AG10803 (cell line): ENCODE results near the gene HEPHL1.

Experiments
- DNase-seq: peaks from one replicate; pipeline ENCODE4 v3.0.0; 2010; ENCODE audit warnings: low read depth
- H3K4me3 ChIP-seq: 2 replicates; pipeline ENCODE4 v1.5.1; 2011; ENCODE audit warnings: mild to moderate bottlenecking, low read length, control low read depth
- TF ChIP-seq, protein P1 (sequence below): conservative IDR thresholded peaks from 2 replicates; pipeline ENCODE4 v1.5.1; 2011; ENCODE audit warnings: mild to moderate bottlenecking, low read length, control low read depth, inconsistent platforms

The HEPHL1 gene

DNA sequence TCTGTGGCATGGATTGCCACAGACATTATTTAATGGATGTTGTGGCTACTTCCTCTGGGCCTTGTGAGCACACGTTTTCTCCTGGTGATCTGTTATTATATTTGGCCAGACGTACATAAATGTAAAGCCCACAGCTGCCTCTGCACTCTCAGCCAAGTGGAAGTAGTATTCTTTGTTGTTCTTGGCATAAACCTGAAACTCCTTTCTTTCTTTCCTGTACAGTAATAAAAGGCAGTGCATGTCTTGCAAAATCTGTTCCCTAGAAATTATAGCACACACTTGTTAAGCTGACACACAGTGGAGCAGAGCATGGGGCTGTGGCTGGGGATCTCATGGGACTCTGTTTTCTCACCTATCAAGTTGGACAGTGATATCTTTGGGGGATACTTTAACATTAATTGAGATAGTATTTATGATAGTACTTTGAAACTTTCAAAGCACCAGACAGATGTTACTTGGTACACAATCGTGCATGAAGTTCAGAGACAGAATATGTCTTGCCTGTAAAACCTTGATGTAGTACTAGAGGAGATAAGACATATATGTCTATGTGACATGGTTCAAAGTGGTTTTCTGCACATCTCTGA lies 128.4 kb downstream of the HEPHL1 start:
- DNase-seq: peak; percentile 38
- TF ChIP-seq, protein P1, sequence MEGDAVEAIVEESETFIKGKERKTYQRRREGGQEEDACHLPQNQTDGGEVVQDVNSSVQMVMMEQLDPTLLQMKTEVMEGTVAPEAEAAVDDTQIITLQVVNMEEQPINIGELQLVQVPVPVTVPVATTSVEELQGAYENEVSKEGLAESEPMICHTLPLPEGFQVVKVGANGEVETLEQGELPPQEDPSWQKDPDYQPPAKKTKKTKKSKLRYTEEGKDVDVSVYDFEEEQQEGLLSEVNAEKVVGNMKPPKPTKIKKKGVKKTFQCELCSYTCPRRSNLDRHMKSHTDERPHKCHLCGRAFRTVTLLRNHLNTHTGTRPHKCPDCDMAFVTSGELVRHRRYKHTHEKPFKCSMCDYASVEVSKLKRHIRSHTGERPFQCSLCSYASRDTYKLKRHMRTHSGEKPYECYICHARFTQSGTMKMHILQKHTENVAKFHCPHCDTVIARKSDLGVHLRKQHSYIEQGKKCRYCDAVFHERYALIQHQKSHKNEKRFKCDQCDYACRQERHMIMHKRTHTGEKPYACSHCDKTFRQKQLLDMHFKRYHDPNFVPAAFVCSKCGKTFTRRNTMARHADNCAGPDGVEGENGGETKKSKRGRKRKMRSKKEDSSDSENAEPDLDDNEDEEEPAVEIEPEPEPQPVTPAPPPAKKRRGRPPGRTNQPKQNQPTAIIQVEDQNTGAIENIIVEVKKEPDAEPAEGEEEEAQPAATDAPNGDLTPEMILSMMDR: no peak
- no peak overlapping the region for H3K4me3 ChIP-seq

DNA sequence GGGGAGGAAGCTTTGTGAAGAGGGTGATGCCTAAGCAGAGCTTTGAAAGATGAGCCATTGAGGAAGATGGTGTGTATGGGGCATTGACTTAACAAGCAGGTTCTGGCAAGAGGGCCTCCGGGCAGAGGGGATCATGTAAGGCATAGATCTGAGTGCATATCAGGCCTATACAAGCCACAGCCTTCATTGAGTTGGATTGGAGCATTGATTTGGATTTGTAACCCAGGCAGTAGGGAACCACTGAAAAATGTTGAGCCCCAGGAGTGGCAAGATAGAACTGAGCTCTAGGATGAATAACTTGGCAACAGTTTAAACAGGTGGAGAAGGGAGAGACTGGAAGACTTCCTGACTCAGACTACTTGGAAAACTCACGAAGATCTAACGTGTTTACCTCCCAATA lies 128.9 kb downstream of the HEPHL1 start:
- no peak overlapping the region for H3K4me3 ChIP-seq
- TF ChIP-seq, protein P1: no peak
- DNase-seq: no peak

DNA sequence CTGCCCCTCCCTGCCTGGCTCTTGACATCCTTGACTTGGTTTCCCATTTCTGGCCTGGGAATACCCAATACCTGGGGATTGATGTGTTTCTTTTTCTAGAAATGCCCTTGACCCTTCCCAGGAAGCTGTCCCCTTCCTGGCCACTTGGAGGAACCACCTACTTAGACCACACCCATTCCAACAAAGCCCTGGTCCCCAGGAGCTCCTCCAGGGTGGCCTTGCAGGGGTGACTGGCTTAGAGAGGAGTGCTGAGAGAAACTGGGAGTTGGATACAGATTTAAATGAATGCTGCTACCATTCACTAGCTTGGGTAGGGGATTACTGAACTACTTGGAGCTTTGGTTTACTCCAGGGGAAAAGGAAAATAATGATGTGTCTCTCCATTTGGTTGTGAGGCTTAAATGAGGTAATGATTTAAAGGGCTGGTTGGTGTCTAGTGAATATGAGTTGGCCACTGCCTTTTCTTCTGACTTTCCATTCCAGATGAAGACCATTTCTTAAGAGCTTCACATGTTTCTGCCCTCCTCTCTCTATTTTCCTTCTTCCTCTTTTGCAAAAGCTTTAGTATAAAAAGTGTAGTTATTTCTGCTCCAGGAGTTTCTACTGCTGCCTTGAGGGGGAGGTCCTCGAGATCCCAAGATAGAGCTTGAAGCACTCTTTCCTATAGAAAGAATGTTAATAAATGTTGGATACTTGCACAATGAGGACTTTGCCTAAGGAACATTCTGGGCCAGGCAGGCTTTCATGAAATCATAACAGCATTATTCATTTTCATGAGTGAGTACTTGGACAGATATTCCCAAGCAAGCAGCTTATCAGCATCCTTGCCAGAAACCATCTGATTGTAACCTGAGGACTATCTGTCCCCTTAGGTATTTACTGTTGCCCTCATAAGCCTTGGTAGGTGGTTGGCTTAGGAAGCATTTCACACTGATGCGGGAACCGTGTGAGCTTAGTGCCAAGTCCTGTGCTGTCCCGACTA lies 129.8 kb downstream of the HEPHL1 start:
- no peak for DNase-seq
- no peak overlapping the region for H3K4me3 ChIP-seq
- TF ChIP-seq, protein P1: no peak

DNA sequence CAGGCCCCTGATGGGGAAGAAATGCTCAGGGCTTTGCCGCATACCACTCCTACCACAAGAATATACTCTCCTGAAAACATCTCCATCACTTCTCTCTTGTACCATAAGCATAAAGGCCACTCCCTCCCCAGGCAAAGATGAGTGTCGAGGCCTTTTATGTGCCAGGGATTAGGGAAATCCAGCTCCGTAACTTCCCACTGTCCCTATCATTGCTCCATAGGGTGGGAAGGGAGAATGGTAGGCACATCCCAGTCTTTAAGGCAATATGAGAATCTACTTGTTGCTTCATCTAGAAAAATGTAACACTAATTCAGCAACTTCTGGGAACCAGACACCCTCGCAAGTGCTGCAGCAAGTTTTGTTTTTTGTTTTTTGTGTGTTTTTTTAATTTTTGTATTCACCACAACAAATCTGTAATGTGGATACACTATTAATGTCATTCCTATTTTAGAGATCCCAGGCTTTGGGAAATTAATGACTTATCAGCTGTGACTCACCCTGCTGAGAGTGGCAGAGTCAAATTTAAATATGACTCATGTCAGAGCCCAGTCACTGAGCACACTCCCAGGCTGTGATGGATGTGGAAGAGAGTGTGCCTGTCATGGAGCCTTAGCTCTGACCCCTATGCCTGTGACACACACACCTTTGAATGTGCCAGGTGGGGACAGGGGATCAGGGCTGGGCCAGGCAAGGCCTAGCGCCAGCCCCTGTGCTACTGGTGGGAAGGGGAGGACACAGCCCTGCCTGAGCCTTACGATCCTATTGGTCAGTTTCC lies 130.9 kb downstream of the HEPHL1 start:
- TF ChIP-seq, protein P1: no peak
- H3K4me3 ChIP-seq: no peak overlapping the region
- DNase-seq: peak; percentile 74

DNA sequence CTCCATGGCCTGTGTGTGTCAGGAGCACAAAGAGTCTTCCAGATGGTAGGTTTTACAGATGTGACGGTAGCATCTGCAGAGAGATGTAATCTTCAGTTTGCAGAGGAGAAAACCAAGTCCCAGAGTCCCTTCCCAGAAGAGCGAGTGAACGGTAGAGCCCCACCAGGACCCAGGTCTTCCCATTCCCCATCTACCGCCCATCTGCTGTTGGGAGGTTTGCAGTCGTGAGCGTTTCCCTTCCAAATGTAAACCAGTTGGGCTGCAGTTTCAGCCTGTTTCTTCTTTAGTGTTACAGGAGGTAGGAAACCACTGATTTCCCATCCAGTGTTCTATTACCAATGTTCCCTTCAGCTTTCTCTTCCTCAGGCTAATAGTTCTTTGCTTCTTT lies 131.5 kb downstream of the HEPHL1 start:
- H3K4me3 ChIP-seq: no peak overlapping the region
- DNase-seq: no peak
- TF ChIP-seq, protein P1: no peak

DNA sequence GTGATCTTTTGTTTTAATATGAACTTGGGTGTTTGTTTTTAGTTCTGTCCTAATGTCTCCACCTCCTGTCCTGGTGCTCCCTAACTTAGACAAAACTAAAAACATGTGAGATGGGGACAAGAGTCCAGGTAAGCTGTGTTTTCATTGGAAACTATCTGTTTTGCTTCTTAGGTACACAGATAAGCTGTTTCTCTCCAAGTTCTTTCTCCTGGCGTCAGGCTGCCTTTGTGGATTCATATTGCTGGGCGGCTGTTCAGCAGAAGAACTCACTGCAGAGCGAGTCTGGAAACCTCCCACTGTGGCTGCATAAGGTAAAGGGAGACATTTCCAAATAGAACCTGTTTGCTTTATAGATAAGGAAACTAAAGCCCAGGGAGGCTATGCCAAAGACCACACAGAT lies 132.2 kb downstream of the HEPHL1 start:
- no peak overlapping the region for H3K4me3 ChIP-seq
- TF ChIP-seq, protein P1: no peak
- no peak for DNase-seq
